ELR (cell line): ENCODE data around the gene ZNF334.

Experiments used
- DNase-seq: peaks from one replicate; pipeline ENCODE4 v3.0.0-alpha.2; 2015; ENCODE audit warnings: low read depth

The ZNF334 gene

DNA sequence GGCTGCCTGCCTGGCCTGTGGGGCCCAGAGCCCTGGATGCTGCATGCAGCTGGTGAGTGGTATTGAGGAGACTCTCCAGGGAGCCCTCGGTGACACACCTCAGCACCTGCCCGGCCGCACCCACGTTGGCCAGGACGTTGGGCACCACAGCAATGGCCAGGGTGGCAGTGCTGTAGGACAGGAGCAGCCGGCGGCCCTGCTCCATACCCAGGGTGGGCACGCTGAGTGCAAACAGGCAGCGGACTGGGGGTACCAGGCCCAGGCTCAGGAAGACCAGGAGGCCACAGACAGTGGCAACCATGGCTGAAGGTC lies 32.4 kb upstream of the ZNF334 start:
- no peak for DNase-seq

DNA sequence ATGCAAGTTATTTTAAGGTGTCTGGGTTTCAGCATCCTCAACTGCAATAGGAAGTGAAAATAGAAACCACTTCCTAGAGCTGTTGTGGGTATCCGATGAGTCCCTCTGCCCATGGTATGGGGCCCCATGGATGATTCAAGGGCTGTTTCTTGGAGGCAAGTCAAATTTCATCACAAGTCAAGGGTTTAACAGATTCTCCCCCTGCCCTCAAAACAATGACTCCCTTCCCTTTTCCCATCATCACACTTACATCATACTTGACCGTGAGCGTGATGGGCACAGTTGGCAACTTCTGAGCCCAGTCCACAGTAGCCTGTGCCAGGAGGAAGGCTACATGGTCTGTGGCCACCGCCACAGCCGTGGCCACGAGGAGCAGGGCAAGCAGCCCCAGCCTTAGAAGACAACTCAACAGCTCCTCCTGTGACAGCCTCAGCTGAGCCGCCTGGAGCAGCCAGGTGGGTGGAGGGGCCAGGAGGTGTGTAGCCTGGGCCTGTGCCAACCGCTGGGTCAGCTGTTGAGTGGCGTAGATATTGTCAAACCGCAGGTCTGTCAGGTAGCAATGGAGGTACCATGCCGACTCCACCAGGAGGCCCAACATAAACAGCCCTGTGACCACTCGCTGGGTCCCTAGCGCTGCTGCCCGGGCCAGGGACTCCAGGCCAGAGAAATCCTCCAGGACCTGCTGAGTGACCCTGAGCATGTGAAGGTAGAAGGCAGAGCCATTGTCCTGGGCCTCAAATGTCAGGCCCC lies 31.9 kb upstream of the ZNF334 start:
- peak; percentile 21 for DNase-seq

DNA sequence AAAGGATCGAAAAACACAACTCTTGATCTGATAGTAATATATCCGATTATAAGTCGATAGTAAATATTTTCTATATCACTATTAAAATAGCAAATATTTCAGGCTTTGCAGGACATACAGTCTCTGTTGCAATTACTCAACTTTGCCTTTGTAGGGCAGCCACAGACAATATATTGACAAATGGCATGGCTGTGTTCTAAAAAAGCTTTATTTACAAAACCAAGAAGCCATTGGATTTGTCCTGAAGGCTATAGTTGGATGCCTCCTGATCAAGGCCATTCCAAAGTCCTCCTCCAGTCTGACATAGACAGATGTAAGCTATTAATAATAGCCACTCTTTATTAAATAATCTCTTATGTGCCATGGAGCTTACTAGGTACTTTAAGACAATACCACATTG lies 31.2 kb upstream of the ZNF334 start:
- no peak for DNase-seq

DNA sequence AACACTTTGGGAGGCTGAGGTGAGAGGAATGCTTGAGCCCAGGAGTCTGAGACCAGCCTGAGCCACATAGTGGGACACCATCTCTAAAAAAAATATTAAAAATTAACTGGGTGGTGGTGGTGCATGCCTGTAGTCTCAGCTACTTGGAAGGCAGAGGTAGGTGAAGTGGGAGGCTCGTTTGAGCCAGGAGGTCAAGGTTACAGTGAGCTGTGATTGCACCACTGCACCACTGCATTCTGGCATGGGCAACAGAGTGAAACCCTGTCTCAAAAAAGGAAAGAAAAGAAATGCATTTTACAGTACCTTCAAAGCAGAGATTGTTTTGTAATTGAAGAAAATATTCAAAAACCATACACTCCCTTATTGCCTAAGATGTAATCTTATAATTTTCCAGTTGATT lies 30.6 kb upstream of the ZNF334 start:
- DNase-seq = no peak

DNA sequence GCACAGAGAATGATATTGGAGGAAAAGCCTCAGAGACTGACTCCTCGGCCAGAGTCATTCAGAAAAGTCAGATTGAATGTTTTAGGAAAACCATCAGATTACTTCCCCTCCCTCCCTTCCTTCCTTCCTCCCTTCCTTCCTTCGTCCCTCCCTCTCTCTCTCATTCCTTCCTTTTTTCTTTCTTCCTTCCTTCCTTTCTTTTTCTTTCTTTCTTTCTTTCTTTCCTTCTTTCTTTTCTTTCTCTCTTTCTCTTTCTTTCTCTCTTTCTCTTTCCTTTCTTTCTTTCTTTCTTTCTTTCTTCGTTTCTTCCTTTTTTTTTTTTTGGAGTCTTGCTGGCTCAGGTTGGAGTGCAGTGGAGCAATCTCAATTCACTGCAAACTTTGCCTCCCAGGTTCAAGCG lies 29.7 kb upstream of the ZNF334 start:
- DNase-seq = no peak

DNA sequence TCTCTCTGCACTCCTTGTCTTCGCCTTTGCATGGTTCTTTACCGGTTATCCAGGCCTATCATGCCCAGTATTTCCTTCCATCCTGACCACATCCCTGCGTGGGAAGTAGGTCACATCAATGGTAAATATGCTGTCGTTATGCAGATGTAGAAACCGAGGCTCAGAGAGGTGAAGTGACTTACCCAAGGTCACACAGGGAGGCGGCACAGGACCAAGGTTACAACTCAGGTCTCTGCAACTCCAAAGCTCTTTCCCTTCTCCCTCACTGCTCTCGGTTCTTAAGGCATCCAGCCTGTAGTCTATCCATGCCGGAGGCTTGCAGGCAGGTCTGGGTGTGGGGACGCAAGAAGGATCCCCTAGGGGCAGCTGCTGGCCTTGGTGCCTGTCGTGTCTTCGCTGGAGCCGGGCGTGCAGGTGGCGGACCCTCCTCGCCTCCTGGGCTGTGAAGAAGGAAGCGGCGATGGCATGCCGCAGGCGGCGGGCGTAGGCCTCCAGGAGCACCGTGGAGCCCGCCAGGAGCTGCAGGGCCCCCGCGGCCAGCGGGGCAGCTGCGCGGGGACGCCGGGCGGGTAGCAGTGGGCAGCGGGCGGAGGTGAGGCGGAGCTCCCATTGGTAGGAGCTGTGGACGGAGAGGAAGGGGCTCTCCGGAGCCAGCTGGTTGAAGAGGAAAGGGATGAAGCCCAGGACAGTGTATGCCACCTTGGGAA lies 28.0 kb upstream of the ZNF334 start:
- no peak for DNase-seq

DNA sequence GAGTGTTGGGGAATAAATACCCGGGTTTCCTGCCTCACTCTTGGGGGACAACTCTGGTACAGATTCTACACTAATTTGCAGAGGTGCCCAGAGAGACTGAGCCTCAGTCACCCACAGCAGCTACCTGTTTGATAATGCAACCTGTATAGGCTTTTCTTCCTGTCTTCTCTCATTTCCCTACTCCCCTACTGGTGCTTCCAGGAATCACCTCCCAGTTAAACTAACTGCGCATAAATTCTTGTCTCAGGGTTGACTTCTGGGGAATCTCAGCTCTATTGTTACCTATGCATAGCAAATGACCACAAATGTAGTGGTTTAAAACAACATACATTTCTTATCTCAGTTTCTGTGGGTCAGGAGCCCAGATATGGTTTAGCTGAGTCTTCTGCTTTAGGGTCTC lies 25.8 kb upstream of the ZNF334 start:
- DNase-seq = no peak

DNA sequence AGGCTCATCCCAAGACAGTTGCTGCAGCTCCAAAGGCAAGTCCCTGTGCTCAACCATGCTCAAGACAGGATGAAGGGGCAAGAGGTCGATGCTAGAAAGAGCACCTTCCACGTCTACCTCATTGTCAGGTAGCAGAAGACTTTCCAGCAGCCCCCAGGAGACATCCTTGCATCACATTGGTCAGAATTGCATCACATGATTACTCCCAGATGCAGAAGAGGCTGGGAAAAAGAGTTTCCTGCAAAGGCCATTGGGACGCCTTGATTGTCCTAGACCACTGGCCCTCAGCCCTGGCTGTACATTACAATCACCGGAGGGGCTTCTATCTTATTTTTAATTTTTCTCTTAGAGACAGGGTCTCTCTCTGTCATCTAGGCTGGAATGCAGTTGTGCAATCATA lies 17.3 kb upstream of the ZNF334 start:
- no peak for DNase-seq

DNA sequence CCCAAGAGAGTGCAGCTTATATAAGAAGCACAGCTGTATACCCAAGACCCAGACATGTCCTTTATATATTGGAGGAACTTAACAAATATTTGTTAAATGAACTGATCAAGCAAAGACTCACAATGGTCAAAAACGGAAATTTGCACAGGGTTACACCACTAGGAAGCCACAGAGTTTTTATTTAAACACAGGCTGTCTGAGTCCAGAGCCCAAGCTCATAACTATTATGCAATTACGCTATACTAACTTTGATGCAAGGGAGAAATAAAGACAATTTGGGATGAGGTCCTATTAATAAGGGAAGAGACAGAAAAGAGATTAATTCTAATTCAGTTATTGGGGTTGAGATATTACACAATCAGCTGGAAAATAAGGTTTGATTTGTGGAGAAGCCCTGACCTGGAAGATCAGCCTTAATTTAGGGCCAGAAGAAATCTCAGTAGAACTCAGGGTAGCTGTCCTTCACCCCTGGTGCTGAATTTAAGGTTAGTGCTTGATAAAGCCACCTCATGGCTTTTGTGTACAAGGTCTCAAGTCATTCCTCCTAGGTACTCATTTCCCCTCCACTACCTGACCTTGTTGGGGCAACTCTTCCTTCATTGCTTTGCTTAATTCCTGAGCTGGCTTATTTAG lies 10.5 kb upstream of the ZNF334 start:
- DNase-seq = peak; percentile 8

DNA sequence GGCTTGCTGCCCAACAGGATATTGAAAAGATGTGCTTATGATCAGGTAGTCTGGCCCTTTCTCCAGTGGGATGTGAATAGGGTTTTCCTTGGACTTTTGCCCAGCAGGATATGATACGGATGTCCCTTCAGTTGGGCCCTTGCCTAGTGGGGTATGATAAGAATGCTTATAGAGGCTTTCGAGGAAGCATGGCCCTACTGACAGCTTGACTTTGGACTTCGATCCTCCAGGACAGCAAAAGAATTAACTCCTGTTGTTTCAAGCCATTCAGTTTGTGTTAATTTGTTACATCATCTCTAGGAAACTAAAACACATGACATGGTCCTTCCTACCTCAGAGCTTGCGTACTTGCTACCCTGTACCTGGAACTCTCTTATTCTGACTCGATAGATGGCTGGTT lies 9.7 kb upstream of the ZNF334 start:
- no peak for DNase-seq

DNA sequence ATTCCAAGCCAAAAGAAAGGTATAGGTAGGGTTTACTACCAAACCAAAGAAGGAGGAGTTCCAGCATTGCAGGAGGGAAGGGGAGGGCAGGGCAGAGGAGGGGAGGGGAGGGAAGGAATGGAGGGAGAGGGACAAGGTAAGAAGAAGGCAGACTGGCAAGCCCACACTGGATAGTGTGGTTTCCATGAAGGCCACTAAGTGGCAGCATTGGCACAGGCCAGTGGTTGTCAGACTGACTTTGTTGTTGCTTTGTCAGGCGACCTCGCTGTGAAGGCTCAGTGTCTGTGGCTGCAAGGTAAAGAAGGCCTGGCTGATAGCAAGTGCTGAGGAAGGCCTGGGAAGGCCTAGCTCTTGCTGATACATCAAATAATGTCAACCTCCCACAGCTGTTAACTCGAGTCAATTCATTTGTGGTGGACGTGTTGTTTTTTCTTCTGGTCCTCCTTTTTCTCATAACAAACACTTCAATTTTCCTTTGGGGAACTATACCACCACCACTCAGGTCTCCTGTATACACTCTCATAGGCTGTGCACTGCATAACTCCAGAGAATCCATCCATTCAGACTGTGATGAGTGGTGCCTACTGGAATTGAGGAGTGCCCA lies 7.7 kb upstream of the ZNF334 start:
- peak; percentile 68 for DNase-seq

DNA sequence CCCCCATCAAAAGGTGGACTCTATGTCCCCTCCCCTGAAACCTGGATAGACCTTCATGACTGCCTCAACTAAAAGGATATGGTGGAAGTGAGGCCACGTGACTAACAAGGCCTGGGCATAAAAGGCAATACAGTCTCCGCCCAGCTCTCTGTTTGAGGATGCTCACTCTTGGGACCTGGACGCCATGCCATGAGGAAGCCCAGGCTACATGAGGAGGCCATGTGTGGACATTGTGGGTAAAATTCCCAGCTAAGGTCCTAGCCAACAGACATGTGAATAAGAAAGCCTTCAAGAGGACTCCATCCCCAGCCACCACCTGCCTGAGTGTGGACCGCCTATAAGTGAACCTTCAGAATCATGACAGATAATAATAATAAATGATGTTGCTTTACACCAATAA lies 7.2 kb upstream of the ZNF334 start:
- no peak for DNase-seq

DNA sequence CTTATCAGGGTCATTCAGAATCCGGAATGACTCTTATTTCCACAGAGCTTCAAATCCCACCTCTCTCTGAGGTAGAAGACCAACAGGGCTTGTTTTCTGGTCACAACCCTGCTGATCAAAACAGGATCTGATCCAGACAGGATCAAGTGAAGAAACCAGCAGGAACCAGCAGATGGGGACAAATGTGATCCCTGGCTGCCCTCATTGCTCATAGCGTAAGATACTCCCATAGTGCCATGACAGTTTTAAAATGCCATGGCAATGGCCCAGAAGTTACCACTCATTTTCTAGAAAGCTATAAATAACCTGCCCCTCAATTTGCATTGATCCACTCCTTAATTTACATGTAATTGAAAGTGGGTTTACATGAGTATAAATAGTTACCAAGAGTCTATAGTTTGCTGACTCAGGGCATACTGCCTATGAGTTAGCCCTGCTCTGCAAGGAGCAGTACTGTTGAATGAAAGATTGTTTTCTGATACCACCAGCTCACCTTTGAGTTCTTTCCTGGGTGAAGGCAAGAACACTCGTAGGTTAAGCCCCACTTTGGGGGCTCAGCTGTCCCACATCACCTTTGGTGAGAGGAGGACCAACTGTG lies 6.2 kb upstream of the ZNF334 start:
- no peak for DNase-seq

DNA sequence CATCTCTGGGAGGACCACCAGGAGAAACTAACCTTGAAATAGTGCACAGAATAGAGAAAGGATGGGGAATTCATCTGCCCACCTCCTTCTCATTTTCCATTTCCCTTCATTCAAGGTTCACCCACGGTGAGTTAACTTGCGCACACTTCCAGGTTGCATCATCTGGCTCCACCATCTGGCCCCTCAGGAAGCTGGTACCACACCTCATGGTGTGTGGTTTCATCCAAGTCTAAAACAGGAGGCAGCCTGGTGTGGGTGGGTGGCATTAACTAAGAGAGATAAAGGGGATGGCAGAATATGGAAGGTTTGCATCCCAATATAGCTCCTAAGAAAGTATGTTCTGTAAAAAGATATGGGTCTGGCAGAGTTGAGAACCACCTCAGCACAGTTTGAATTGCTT lies 3.8 kb downstream of the ZNF334 start:
- no peak for DNase-seq

DNA sequence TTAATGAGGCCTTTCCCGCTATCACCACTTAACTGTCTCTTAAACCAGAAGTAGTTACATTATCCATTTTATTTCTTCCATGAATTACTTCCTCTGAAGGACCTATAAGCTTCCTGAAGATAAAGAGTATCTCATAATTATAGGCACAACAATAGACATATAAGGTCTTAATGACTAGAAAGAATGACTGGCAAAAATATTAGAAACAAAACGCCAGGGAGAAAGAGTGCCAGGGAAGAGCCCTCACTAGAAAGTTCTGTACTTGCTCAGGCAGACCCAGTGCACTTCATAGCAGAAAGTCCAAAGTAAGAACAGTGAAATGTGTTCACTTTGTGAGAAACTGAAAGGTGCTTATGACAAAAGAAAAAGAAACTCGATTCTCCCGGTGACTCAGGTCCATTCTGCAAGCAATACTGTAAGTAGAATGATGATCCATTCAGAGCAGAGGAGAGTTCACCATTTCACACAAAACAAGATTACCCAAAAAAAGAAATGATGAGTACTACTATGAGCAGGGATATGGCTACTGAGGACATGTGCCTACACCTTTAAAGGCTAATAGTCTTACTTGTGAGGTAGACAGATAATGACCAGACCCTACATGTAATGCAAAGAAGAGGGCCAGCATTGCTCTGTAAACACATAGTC lies 5.5 kb downstream of the ZNF334 start:
- DNase-seq = no peak

DNA sequence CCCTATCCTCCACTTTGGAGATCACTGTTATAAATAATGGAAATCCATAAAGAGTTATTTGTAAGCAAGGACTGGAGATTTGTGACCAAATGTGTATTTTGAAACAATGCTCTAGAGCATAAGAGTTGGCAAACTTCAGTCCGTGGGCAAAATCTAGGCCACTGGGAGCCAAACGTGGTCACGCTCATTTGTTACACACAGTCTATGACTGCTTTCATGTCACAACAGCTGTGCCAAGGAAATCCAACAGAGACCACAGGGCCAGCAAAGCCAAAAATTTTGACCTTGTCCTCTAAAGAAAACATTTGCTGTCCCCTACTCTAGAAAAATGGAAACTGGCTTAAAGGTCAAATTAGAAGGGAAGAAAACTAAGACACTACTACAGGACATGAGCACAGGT lies 7.9 kb downstream of the ZNF334 start:
- no peak for DNase-seq

DNA sequence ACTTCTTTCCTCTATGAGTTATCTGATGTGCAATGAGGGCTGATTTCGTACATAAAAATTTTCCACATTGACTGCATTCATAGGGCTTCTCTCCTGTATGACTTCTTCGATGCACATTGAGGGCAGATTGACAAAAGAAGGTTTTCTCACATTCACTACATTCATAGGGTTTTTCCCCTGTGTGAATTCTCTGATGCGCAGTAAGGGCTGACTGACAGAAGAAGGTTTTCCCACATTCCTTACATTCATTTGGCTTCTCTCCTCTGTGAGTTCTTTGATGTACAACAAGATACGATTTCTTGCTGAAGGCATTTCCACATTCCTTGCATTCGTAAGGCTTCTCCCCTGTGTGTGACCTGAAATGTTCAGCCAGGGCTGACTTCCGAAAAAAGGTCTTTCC lies 11.4 kb downstream of the ZNF334 start:
- no peak for DNase-seq

DNA sequence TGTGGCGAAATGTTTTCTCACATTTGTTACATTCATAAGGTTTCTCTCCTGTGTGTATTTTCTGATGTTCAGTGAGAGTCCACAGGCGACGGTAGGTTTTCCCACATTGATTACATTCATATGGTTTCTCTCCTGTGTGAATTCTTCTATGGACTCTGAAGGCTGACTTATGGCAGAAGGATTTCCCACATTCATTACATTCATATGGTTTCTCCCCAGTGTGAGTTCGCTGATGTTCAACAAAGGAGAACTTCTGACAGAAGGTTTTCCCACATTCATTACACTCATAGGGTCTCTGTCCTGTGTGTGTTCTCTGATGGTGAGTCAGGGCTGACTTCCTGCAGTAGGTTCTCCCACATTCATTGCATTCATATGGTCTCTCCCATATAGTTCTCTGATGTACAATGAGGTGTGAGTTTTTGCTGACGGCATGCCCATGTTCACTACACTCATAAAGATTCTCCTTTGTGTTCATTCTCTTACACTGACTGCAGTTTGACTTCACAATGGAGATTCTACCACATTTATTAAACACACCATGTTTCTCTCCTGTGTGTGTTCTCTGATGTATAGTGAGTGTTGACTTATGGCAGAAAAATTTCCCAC lies 11.9 kb downstream of the ZNF334 start:
- DNase-seq = no peak

DNA sequence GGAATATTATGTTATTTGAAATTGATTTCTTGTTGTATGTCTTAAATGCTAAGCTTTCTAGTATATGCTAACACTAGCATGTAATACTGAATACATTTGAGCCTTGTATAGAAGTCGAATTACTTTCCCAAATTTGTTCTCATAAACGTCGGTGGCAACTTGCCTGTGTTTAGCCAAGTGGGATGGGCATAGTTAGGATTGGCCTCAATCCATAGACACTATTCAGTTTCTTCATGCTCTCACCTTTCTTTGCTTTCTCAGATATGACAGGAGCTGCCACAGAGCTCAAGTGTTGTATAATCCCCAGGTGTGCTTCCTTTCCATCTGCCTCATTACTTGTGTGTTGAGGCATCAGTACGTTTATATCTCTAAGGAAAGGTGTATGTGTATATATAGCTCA lies 19.3 kb downstream of the ZNF334 start:
- DNase-seq = no peak

DNA sequence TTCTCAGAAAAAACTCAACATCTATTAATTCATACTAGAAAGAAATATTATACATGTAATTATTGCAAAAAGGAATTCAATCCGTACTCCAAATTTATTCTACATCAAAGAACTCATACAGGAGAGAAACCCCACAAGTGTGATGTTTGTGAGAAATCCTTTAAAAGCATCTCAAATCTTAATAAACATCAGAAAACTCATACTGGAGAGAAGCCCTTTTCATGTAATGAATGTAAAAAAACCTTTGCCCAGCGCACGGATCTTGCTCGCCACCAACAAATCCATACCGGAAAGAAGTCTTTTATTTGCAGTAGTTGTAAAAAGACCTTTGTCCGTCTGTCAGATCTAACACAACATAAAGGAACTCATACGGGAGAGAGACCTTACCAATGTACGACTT lies 22.0 kb downstream of the ZNF334 start:
- no peak for DNase-seq

DNA sequence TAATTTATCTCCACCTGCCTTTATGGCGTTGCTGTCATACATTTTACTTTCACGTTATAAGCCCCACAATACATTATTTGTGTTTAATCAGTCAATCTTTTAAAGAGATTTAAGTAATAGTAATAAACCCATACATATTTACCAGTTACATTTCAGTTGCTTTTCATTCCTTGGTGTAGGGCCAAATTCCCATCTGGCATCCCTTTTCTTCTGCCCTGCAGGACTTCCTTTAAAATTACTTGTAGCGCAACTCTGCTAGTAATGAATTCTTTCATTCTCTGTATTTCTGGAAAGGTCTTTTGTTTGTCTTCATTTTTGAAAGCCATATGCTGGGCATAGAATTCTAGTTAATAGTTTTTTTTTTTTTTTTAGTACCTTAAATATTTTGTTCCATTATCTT lies 24.9 kb downstream of the ZNF334 start:
- DNase-seq = no peak

DNA sequence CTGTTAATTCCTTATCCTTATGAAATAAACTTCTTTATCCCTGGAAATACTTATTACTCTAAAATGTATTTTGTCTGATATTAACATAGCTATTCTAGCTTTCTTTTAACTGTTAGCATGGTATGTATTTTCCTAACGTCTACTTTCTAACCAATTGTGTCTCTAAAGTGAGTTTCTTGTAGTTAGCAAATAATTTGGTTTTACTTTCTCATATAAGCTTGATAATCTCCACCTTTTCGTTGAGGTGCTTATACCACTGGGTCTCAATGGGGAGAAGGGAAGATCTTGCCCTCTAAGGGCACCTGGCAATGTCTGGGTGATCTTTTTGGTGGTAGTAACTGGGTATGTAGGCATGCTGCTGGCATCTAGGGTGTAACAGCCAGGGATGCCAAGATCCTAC lies 25.7 kb downstream of the ZNF334 start:
- no peak for DNase-seq
